ENCODE results near the gene CCDC102A. TPM values are rescaled to one million over a fixed set of nuclear protein-coding genes. Genes with fewer than 3 reads are reported as not detected.

Gene CCDC102A
- total RNA-seq, 4 donors from 2014 or later = 13.1 to 34.9 (median 18.9) TPM

DNA sequence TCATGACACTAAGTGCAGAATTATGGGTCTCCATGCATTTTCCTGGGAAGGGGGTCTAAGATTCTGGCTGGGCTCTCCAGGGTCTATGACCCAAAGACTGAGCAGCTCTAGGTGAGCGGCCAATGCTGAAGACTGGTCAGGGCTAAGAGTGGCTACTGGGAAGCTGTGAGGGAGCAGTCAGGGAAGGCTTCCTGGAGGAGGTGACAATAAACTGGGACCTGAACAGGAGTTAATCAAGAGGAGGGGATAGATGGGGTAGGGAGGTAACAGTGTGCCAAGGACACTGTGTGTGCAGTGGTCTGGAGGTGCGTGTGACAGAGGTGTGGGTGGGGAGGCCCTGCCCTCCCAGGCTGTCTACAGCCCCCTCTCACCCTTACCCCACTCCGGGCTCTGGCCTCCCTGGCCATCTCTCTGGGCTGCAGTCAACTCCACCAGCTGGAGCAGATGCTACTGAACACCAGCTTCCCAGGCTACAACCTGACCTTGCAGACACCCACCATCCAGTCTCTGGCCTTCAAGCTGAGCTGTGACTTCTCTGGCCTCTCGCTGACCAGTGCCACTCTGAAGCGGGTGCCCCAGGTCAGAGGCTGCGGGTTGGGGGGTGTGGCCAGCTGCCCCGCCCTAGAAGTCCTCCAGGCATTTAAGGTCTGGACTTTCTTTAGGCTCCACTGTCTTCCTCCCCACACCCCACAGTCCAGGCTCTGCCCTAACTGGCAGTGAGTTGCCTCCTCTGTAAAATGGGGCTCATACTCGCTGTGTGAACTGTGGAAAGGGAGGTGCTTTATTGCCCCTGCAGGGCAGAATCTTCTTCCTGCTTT, 26.5 kb upstream of the CCDC102A start:
- 70 to 89% methylated on average over 7 to 8 of the region's 8 CpGs for WGBS, 2 donors
- TF ChIP-seq, protein P1, sequence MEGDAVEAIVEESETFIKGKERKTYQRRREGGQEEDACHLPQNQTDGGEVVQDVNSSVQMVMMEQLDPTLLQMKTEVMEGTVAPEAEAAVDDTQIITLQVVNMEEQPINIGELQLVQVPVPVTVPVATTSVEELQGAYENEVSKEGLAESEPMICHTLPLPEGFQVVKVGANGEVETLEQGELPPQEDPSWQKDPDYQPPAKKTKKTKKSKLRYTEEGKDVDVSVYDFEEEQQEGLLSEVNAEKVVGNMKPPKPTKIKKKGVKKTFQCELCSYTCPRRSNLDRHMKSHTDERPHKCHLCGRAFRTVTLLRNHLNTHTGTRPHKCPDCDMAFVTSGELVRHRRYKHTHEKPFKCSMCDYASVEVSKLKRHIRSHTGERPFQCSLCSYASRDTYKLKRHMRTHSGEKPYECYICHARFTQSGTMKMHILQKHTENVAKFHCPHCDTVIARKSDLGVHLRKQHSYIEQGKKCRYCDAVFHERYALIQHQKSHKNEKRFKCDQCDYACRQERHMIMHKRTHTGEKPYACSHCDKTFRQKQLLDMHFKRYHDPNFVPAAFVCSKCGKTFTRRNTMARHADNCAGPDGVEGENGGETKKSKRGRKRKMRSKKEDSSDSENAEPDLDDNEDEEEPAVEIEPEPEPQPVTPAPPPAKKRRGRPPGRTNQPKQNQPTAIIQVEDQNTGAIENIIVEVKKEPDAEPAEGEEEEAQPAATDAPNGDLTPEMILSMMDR (IDR thresholded peaks at IDR 0.05) = no peak
- no peak for TF ChIP-seq POLR2A (IDR thresholded peaks at IDR 0.05)
- DNase-seq = no peak

DNA sequence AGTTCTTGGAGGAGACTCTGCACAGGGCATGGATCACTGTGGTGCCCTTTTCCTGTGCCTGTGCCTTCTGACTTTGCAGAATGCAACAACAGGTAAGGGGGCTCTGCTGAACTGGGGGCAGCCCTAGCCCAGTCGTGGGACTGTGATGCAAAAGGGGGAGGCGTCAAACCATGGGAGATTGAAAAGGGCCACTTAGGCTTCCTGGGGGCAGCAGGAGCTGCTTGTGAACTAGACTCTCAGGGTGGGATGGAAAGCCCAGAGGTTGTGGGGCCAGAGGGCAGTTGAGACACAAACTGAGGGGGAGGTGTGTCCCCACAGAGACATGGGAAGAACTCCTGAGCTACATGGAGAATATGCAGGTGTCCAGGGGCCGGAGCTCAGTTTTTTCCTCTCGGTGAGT, 25.7 kb upstream of the CCDC102A start:
- Histone ChIP-seq H3K36me3 (no peaks in the 10 kb centered on the region), H3K27ac (no peak overlapping the region), H3K4me3 (replicated peaks in 1 of 3) (no peak overlapping the region), H3K4me1 (no peaks in the 10 kb centered on the region), H3K9me3 (no peaks in the 10 kb centered on the region), H3K27me3 (no peaks in the 10 kb centered on the region)
- TF ChIP-seq, protein P1 (IDR thresholded peaks at IDR 0.05) = no peak
- no peak for TF ChIP-seq POLR2A (IDR thresholded peaks at IDR 0.05)
- DNase-seq = no peak
- intact Hi-C loops (cut with DNase I) = no loop called here
- WGBS, 2 donors = 91 to 97% methylated on average over 4 of the region's 4 CpGs

More for the DNA sequence above, 26.5 kb upstream of the CCDC102A start:
- Histone ChIP-seq H3K4me1 (no peaks in the 10 kb centered on the region), H3K36me3 (no peaks in the 10 kb centered on the region), H3K9me3 (no peaks in the 10 kb centered on the region), H3K27ac (no peak overlapping the region), H3K4me3 (replicated peaks in 1 of 3) (no peak overlapping the region), H3K27me3 (no peaks in the 10 kb centered on the region)
- intact Hi-C loops (cut with DNase I) = no loop called here

DNA sequence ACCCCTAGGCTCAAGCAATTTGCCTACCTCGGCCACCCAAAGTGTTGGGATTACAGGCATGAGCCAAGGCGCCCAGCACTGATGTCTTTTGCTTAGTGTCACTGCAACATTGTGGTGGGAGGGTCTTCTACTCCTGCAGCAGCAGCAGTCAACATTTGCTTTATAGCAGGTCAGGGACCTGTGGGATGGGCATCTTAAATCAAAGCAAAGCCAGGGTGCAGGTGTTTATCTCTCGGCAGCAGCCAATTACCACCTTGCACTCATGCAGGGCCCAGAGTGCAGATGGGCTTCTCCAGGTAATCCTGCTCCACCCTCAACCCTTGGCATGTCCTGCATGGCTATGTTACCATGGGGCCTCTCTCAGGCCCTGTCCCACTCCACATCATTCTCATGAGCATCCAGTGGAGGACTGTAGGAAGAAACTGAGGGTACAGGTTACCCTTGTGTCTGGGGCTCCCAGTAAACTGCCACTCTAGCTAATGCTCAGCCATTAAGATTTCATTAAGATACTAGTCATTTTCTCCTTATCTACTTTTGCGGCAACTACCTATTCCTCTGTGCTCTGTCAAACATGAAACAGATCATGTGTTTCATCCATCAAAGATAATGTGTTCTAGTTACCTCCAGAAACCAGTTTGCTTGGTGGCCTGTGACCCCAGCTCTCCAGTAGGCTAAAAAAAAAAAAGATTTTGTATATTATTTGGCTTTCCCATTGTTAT, 22.9 kb upstream of the CCDC102A start:
- Histone ChIP-seq H3K4me1 (no peaks in the 10 kb centered on the region), H3K4me3 (replicated peaks in 1 of 3) (no peak overlapping the region), H3K9me3 (no peaks in the 10 kb centered on the region), H3K36me3 (no peaks in the 10 kb centered on the region), H3K27ac (no peak overlapping the region), H3K27me3 (no peaks in the 10 kb centered on the region)
- WGBS, 2 donors = 81 to 96% methylated on average over 4 of the region's 4 CpGs
- TF ChIP-seq, protein P1 (IDR thresholded peaks at IDR 0.05) = no peak
- no peak for TF ChIP-seq POLR2A (IDR thresholded peaks at IDR 0.05)
- no peak for DNase-seq
- intact Hi-C loops (cut with DNase I) = no loop called here

DNA sequence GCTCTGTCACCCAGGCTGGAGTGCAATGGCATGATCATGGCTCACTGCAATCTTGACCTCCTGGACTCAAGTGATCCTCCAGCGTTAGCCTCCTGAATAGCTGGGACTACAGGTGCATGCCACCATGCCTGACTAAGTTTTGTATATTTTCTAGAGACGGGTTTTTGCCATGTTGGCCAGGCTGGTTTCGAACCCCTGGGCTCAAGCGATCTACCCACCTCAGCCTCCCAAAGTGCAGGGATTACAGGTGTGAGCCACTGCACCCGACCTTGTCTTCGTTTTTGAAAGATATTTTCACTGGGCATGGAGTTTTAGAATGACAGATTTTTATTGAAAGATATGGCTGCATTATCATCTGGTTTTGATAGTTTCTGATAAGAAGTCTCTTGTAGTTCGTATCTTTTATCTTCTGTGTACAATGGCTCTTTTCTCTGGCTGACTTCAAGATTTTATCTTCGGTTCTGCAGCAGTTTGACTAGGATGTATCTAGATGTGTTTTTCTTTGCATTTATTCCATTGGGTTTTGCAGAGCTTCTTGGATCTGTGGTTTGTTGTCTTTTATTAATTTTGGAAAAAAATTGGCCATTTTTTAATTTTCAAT, 20.7 kb upstream of the CCDC102A start:
- TF ChIP-seq, protein P1 (IDR thresholded peaks at IDR 0.05) = no peak
- no peak for TF ChIP-seq POLR2A (IDR thresholded peaks at IDR 0.05)
- DNase-seq = no peak
- Histone ChIP-seq H3K4me3 (replicated peaks in 1 of 3) (no peak overlapping the region), H3K27me3 (no peaks in the 10 kb centered on the region), H3K9me3 (no peaks in the 10 kb centered on the region), H3K27ac (no peak overlapping the region), H3K36me3 (no peaks in the 10 kb centered on the region), H3K4me1 (no peaks in the 10 kb centered on the region)
- 81 to 83% methylated on average over 8 of the region's 8 CpGs for WGBS, 2 donors
- intact Hi-C loops (cut with DNase I) = no loop called here

Measured in thyroid gland (tissue), 4 donors.